CD1c-positive myeloid dendritic cell (primary cell): ENCODE data around the gene TNFSF13.

Experiments used
- DNase-seq: peaks from one replicate; pipeline ENCODE4 v3.0.0-alpha.2; 2016; ENCODE audit errors: extremely low spot score

Gene TNFSF13

GRCh38 chr17:7558544-7559319, at the start of gene TNFSF13:
TNFSF13 (plus strand) TSS chr17:7558750; CDS start chr17:7559040, 290 bp downstream.
- DNase-seq: peak; percentile 47

GRCh38 chr17:7508846-7509245, 49.7 kb upstream of the TNFSF13 start:
- no peak for DNase-seq

GRCh38 chr17:7509937-7510336, 48.6 kb upstream of the TNFSF13 start:
- DNase-seq: no peak

- no peak for DNase-seq
Observed at GRCh38 chr17:7511108-7511507, 47.4 kb upstream of the TNFSF13 start.

- no peak for DNase-seq
Observed at GRCh38 chr17:7512105-7512504, 46.4 kb upstream of the TNFSF13 start.

- peak; percentile 21 for DNase-seq
Observed at GRCh38 chr17:7512824-7513540, 45.6 kb upstream of the TNFSF13 start.

GRCh38 chr17:7513850-7514419, 44.6 kb upstream of the TNFSF13 start:
- DNase-seq: peak; percentile 12

GRCh38 chr17:7515911-7516610, 42.5 kb upstream of the TNFSF13 start:
- peak; percentile 64 for DNase-seq

GRCh38 chr17:7523033-7523432, 35.5 kb upstream of the TNFSF13 start:
- peak; percentile 63 for DNase-seq

GRCh38 chr17:7528842-7529241, 29.7 kb upstream of the TNFSF13 start:
- no peak for DNase-seq

GRCh38 chr17:7530023-7530900, 28.3 kb upstream of the TNFSF13 start:
- DNase-seq: no peak

GRCh38 chr17:7538050-7538449, 20.5 kb upstream of the TNFSF13 start:
- DNase-seq: no peak

- no peak for DNase-seq
Observed at GRCh38 chr17:7538891-7539545, 19.5 kb upstream of the TNFSF13 start.

- no peak for DNase-seq
Observed at GRCh38 chr17:7541074-7541621, 17.4 kb upstream of the TNFSF13 start.

GRCh38 chr17:7544911-7545310, 13.6 kb upstream of the TNFSF13 start:
- no peak for DNase-seq

- peak; percentile 66 for DNase-seq
Observed at GRCh38 chr17:7548585-7549400, 9.8 kb upstream of the TNFSF13 start, which contains the start of gene TNFSF12. TNFSF12 (plus strand) TSS chr17:7549058; CDS start chr17:7549154, 96 bp downstream.

GRCh38 chr17:7549401-7550055, 9.0 kb upstream of the TNFSF13 start:
- no peak for DNase-seq

- no peak for DNase-seq
Observed at GRCh38 chr17:7550344-7550743, 8.2 kb upstream of the TNFSF13 start.

- no peak for DNase-seq
Observed at GRCh38 chr17:7551396-7551795, 7.2 kb upstream of the TNFSF13 start.
